Progenitor cell of endocrine pancreas (in vitro differentiated cells): ENCODE data around the gene KCTD11. TPM values are rescaled to one million over a fixed set of nuclear protein-coding genes. Genes with fewer than 3 reads are reported as not detected.
A peak's percentile ranks its signal among the peaks of the same experiment; 100 is the strongest.

ENCODE experiments used
- DNase-seq: peaks from one replicate; pipeline ENCODE4 v3.0.0; 2021; ENCODE audit warnings: low spot score; ENCODE audit not compliant: unreplicated experiment
- H3K27ac Mint-ChIP-seq: 2 replicates; pipeline ENCODE4 v1.8.0; 2021; ENCODE audit warnings: mild to moderate bottlenecking, moderate library complexity, mixed read lengths
- H3K27me3 Mint-ChIP-seq: 2 replicates; pipeline ENCODE4 v1.8.0; 2021; ENCODE audit warnings: mixed read lengths
- H3K36me3 Mint-ChIP-seq: 2 replicates; pipeline ENCODE4 v1.8.0; 2022; ENCODE audit warnings: mixed read lengths; ENCODE audit not compliant: insufficient read depth
- H3K4me1 Mint-ChIP-seq: 2 replicates; pipeline ENCODE4 v1.8.0; 2021; ENCODE audit warnings: low read depth, mixed read lengths
- H3K4me3 Mint-ChIP-seq: 2 replicates; pipeline ENCODE4 v1.8.0; 2021; ENCODE audit warnings: low read depth, mild to moderate bottlenecking, moderate library complexity, mixed read lengths
- H3K9me3 Mint-ChIP-seq: 2 replicates; pipeline ENCODE4 v1.8.0; 2021; ENCODE audit warnings: low read depth, mixed read lengths
- total RNA-seq: library from RNA; stranded (reverse); gene quantifications from 2 replicates; pipeline ENCODE4 v1.2.1, GENCODE V29; 2021
- TF ChIP-seq, protein P1 (sequence below): fragments of 200-600 bp; sonication (generic); IDR thresholded peaks from one replicate; pipeline ENCODE4 v1.5.0; 2021; ENCODE audit warnings: antibody characterized with exemption, mild to moderate bottlenecking; ENCODE audit not compliant: unreplicated experiment

Gene KCTD11
- total RNA-seq, 1 donor from 2014 or later = 12.4 TPM

GRCh38 chr17:7313890-7314718, 37.9 kb upstream of the KCTD11 start:
- TF ChIP-seq, protein P1, sequence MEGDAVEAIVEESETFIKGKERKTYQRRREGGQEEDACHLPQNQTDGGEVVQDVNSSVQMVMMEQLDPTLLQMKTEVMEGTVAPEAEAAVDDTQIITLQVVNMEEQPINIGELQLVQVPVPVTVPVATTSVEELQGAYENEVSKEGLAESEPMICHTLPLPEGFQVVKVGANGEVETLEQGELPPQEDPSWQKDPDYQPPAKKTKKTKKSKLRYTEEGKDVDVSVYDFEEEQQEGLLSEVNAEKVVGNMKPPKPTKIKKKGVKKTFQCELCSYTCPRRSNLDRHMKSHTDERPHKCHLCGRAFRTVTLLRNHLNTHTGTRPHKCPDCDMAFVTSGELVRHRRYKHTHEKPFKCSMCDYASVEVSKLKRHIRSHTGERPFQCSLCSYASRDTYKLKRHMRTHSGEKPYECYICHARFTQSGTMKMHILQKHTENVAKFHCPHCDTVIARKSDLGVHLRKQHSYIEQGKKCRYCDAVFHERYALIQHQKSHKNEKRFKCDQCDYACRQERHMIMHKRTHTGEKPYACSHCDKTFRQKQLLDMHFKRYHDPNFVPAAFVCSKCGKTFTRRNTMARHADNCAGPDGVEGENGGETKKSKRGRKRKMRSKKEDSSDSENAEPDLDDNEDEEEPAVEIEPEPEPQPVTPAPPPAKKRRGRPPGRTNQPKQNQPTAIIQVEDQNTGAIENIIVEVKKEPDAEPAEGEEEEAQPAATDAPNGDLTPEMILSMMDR = no peak
- no peak for DNase-seq
- peak overlapping the region; percentile 80 for H3K4me3 Mint-ChIP-seq
- peaks cover 27% of the 10 kb centered on the region for H3K36me3 Mint-ChIP-seq
- no peaks in the 10 kb centered on the region for H3K27me3 Mint-ChIP-seq
- H3K27ac Mint-ChIP-seq = peak overlapping the region; percentile 92
- no peaks in the 10 kb centered on the region for H3K9me3 Mint-ChIP-seq
- H3K4me1 Mint-ChIP-seq = peaks cover 19% of the 10 kb centered on the region

- no peaks in the 10 kb centered on the region for H3K27me3 Mint-ChIP-seq
Measured at GRCh38 chr17:7314719-7315569, 37.0 kb upstream of the KCTD11 start, which contains the start of gene GPS2. GPS2 (minus strand) TSS chr17:7315360; CDS start chr17:7315052, 308 bp downstream.

DNA sequence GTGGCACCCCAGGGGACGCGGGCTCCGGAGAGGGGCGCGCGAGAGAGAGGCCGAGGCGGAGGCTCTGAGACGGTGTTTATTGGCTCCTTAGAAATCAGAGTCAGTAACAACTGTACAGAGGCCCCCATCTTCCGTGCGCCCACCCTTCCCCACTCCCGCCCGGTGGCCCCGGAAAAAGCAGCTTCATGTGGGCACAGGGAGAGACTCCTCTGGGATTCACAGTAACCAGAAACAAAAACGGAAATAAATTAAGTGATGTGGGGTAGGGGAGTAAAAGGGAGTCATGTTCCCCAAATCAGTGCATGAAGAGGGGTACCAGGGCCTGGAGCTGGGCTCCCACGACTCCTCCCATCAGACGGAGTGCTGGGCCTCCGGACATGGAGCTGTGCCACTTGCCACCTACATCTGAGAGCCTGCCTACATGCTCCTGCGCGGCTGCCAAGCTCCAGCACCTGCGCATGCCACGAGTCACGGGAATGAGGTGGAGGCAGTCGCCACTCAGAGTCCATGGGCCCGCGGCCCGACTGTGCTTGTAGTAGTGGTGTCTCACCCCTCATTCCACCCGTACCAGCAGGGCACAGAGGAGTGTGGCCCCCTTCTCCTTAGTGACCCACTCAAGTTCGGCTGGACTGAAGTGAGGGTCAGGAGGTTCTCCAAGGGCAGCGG, 36.3 kb upstream of the KCTD11 start:
- no peaks in the 10 kb centered on the region for H3K9me3 Mint-ChIP-seq
- H3K27ac Mint-ChIP-seq = peak overlapping the region; percentile 92
- peaks cover 16% of the 10 kb centered on the region for H3K36me3 Mint-ChIP-seq
- no peak for DNase-seq
- peaks cover 9% of the 10 kb centered on the region for H3K4me1 Mint-ChIP-seq
- TF ChIP-seq, protein P1 = no peak
- H3K27me3 Mint-ChIP-seq = no peaks in the 10 kb centered on the region
- H3K4me3 Mint-ChIP-seq = peak overlapping the region; percentile 81

More at GRCh38 chr17:7314719-7315569, 37.0 kb upstream of the KCTD11 start, which contains the start of gene GPS2:
- Mint-ChIP-seq H3K4me1 (peaks cover 16% of the 10 kb centered on the region), H3K9me3 (no peaks in the 10 kb centered on the region), H3K27ac (peak within 1 kb of the TSS; percentile 92), H3K36me3 (peaks cover 23% of the 10 kb centered on the region), H3K4me3 (peak within 1 kb of the TSS; percentile 81)
- peak; percentile 85 for DNase-seq
- TF ChIP-seq, protein P1 = no peak

- Mint-ChIP-seq H3K4me1 (peaks cover 9% of the 10 kb centered on the region), H3K9me3 (no peaks in the 10 kb centered on the region), H3K36me3 (peaks cover 14% of the 10 kb centered on the region), H3K4me3 (peak overlapping the region; percentile 46), H3K27ac (no peak overlapping the region), H3K27me3 (no peaks in the 10 kb centered on the region)
- TF ChIP-seq, protein P1 = no peak
- DNase-seq = no peak
Measured at GRCh38 chr17:7317161-7317803, 34.7 kb upstream of the KCTD11 start.
